ENCODE results near the gene STIM1.
A peak's percentile ranks its signal among the peaks of the same experiment; 100 is the strongest.
"Not testable (repeated sequence)": the region's sequence is repeated elsewhere in the genome, so short reads cannot be mapped to it uniquely, and the experiment has no call there.

Gene STIM1

DNA sequence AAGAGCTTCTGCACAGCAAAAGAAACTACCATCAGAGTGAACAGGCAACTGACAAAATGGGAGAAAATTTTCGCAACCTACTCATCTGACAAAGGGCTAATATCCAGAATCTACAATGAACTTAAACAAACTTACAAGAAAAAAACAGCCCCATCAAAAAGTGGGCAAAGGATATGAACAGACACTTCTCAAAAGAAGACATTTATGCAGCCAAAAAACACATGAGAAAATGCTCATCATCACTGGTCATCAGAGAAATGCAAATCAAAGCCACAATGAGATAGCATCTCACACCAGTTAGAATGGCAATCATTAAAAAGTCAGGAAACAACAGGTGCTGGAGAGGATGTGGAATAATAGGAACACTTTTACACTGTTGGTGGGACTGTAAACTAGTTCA is 149.3 kb downstream of the STIM1 start:
- not testable (repeated sequence) for H3K27me3 ChIP-seq (ENCODE audit: control insufficient read depth in 2 of 2, insufficient read depth in 2 of 2, low read length in 2 of 2); H3K4me3 ChIP-seq (ENCODE audit: low read length in 2 of 2); H3K9me3 ChIP-seq (ENCODE audit: control insufficient read depth in 2 of 2, low read length in 2 of 2); H3K36me3 ChIP-seq (ENCODE audit: control insufficient read depth in 2 of 2, insufficient read depth in 2 of 2, low read length in 2 of 2); H3K4me1 ChIP-seq (ENCODE audit: control insufficient read depth in 2 of 2, insufficient read depth in 2 of 2, low read length in 2 of 2); H3K27ac ChIP-seq (ENCODE audit: low read depth in 2 of 2, low read length in 2 of 2); H3K9ac ChIP-seq (ENCODE audit: low read depth in 1 of 2, low read length in 2 of 2)

DNA sequence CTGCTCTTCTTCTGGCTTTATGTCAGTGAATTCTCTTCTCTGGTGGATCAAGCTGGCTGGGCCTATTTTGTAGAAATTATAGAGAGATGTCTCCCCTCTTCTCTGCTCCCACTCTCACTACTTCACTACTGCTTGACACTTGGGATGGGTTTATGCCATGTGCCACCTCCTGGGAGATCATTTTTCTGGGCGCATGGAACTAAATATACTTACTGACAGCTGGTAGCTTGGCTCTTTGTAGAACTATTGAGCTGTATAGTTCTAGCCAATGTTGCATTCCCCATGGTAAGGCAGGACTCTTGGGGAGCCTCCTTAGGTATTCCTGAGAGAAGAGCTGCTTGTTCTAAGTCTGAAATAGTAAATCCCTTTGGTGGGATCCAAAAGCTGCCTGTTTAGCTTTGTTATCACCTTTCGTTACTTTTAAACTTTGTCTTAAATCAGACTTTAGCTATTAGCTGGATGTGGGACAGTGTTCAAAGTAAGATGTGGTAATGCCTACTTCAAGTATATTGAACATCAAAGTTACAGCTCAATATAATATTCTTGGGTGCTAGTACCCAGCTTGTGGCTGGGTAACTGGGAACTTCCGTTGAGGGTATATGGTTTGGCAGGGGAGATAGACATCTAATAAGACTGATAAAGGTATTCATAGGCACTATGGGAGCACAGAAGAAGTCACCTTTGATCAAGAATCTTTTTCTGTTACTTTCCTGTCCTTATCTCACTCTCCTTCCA is 151.6 kb downstream of the STIM1 start:
- no peaks in the 10 kb centered on the region for H3K4me1 ChIP-seq (ENCODE audit: control insufficient read depth in 2 of 2, insufficient read depth in 2 of 2, low read length in 2 of 2)
- no peaks in the 10 kb centered on the region for H3K9me3 ChIP-seq (ENCODE audit: control insufficient read depth in 2 of 2, low read length in 2 of 2)
- no peak overlapping the region for H3K9ac ChIP-seq (ENCODE audit: low read depth in 1 of 2, low read length in 2 of 2)
- H3K36me3 ChIP-seq (ENCODE audit: control insufficient read depth in 2 of 2, insufficient read depth in 2 of 2, low read length in 2 of 2), result no peaks in the 10 kb centered on the region
- H3K4me3 ChIP-seq (ENCODE audit: low read length in 2 of 2), result no peak overlapping the region
- no peaks in the 10 kb centered on the region for H3K27me3 ChIP-seq (ENCODE audit: control insufficient read depth in 2 of 2, insufficient read depth in 2 of 2, low read length in 2 of 2)
- H3K27ac ChIP-seq (ENCODE audit: low read depth in 2 of 2, low read length in 2 of 2), result no peak overlapping the region

DNA sequence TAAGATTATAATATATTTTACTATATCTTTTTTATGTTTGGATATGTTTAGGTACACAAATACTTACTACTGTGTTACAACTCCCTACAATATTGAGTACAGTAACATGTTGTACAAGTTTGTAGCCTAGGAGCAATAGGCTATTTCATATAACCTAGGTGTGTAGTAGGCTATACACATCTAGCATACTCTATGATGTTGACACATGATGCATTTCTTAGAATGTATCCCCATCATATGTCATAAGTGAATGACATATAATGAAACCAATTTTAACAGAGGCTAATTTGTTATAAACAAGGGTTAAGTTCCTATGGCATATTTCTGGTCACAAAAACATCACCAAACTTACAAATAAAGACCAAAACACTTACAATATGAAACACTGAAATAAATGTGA is 152.7 kb downstream of the STIM1 start:
- H3K9me3 ChIP-seq (ENCODE audit: control insufficient read depth in 2 of 2, low read length in 2 of 2), result no peaks in the 10 kb centered on the region
- H3K27me3 ChIP-seq (ENCODE audit: control insufficient read depth in 2 of 2, insufficient read depth in 2 of 2, low read length in 2 of 2), result no peaks in the 10 kb centered on the region
- no peaks in the 10 kb centered on the region for H3K36me3 ChIP-seq (ENCODE audit: control insufficient read depth in 2 of 2, insufficient read depth in 2 of 2, low read length in 2 of 2)
- H3K4me1 ChIP-seq (ENCODE audit: control insufficient read depth in 2 of 2, insufficient read depth in 2 of 2, low read length in 2 of 2), result no peaks in the 10 kb centered on the region
- H3K4me3 ChIP-seq (ENCODE audit: low read length in 2 of 2), result no peak overlapping the region
- no peak overlapping the region for H3K9ac ChIP-seq (ENCODE audit: low read depth in 1 of 2, low read length in 2 of 2)
- no peak overlapping the region for H3K27ac ChIP-seq (ENCODE audit: low read depth in 2 of 2, low read length in 2 of 2)

DNA sequence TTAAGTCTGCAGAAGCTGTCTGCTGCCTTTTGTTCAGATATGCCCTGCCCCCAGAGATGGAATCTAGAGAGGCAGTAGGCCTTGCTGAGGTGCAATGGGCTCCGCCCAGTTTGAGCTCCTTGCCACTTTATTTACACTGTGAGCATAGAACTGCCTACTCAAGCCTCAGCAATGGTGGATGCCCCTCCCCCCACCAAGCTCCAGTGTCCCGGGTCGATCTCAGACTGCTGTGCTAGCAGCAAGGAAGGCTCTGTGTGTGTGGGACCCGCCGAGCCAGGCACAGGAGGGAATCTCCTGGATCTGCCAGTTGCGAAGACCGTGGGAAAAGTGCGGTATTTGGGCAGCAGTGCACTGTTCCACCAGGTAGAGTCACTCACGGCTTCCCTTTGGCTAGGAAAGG is 161.1 kb downstream of the STIM1 start:
- not testable (repeated sequence) for H3K9ac ChIP-seq (ENCODE audit: low read depth in 1 of 2, low read length in 2 of 2); H3K36me3 ChIP-seq (ENCODE audit: control insufficient read depth in 2 of 2, insufficient read depth in 2 of 2, low read length in 2 of 2); H3K9me3 ChIP-seq (ENCODE audit: control insufficient read depth in 2 of 2, low read length in 2 of 2); H3K27ac ChIP-seq (ENCODE audit: low read depth in 2 of 2, low read length in 2 of 2); H3K4me1 ChIP-seq (ENCODE audit: control insufficient read depth in 2 of 2, insufficient read depth in 2 of 2, low read length in 2 of 2); H3K27me3 ChIP-seq (ENCODE audit: control insufficient read depth in 2 of 2, insufficient read depth in 2 of 2, low read length in 2 of 2); H3K4me3 ChIP-seq (ENCODE audit: low read length in 2 of 2)

DNA sequence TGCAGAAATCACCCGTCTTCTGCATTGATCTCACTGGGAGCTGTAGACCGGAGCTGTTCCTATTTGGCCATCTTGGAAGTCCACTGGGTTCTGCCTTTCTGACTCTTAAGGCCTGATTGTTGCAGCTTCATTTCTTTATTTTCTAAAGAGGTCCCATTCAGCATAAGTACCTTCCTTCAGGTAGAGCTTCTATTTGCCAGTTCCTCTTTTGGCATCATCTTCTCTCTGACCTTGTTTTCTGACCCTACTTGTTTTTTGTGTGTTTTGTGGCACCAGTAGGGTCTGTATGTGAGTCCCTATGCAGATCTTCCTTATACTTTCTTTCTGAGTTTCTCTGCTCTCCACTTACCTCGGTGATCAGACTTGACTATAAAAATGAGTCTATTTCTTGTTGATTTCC is 161.7 kb downstream of the STIM1 start:
- no peak overlapping the region for H3K4me3 ChIP-seq (ENCODE audit: low read length in 2 of 2)
- H3K27ac ChIP-seq (ENCODE audit: low read depth in 2 of 2, low read length in 2 of 2), result no peak overlapping the region
- H3K27me3 ChIP-seq (ENCODE audit: control insufficient read depth in 2 of 2, insufficient read depth in 2 of 2, low read length in 2 of 2), result no peaks in the 10 kb centered on the region
- no peak overlapping the region for H3K9ac ChIP-seq (ENCODE audit: low read depth in 1 of 2, low read length in 2 of 2)
- no peaks in the 10 kb centered on the region for H3K36me3 ChIP-seq (ENCODE audit: control insufficient read depth in 2 of 2, insufficient read depth in 2 of 2, low read length in 2 of 2)
- H3K9me3 ChIP-seq (ENCODE audit: control insufficient read depth in 2 of 2, low read length in 2 of 2), result no peaks in the 10 kb centered on the region
- H3K4me1 ChIP-seq (ENCODE audit: control insufficient read depth in 2 of 2, insufficient read depth in 2 of 2, low read length in 2 of 2), result no peaks in the 10 kb centered on the region

DNA sequence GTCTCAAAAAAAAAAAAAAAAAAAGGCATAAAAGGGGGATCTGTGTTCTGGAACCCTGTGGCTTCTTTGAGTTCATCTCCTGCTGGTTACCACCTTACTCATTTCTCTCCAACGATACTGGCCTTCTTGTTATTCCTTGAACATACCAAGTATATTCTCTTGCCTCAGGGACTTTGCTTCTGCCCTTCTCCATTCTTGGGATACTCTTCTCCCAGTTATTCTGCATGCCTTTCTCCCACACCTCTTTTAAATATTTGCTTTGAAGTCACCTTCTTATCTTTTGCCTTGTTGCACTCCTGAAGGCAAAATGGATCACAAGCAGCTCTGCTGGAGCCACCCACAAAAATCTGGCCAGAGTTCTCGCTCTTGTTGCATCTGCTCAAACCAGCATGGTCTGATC is 163.2 kb downstream of the STIM1 start:
- no peaks in the 10 kb centered on the region for H3K4me1 ChIP-seq (ENCODE audit: control insufficient read depth in 2 of 2, insufficient read depth in 2 of 2, low read length in 2 of 2)
- no peak overlapping the region for H3K27ac ChIP-seq (ENCODE audit: low read depth in 2 of 2, low read length in 2 of 2)
- H3K27me3 ChIP-seq (ENCODE audit: control insufficient read depth in 2 of 2, insufficient read depth in 2 of 2, low read length in 2 of 2), result no peaks in the 10 kb centered on the region
- no peak overlapping the region for H3K4me3 ChIP-seq (ENCODE audit: low read length in 2 of 2)
- H3K36me3 ChIP-seq (ENCODE audit: control insufficient read depth in 2 of 2, insufficient read depth in 2 of 2, low read length in 2 of 2), result no peaks in the 10 kb centered on the region
- H3K9ac ChIP-seq (ENCODE audit: low read depth in 1 of 2, low read length in 2 of 2), result no peak overlapping the region
- H3K9me3 ChIP-seq (ENCODE audit: control insufficient read depth in 2 of 2, low read length in 2 of 2), result no peaks in the 10 kb centered on the region

DNA sequence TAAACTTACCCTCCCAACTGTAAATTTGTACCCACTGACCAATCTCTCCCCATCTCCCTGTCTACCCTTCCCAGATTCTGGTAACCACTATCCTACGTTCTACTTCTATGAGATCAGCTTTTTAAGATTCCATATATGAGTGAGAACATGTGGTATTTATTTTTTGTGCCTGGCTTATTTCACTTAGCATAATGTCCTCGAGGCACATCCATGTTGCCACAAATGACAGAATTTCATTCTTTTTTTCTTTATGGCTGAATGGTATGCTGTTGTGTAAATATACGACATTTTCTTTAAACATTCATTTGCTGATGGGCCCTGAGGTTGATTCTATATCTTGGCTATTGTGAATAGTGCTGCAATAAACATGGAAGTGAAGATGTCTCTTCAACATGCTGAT is 164.4 kb downstream of the STIM1 start:
- no peaks in the 10 kb centered on the region for H3K9me3 ChIP-seq (ENCODE audit: control insufficient read depth in 2 of 2, low read length in 2 of 2)
- H3K36me3 ChIP-seq (ENCODE audit: control insufficient read depth in 2 of 2, insufficient read depth in 2 of 2, low read length in 2 of 2), result no peaks in the 10 kb centered on the region
- H3K27me3 ChIP-seq (ENCODE audit: control insufficient read depth in 2 of 2, insufficient read depth in 2 of 2, low read length in 2 of 2), result no peaks in the 10 kb centered on the region
- H3K27ac ChIP-seq (ENCODE audit: low read depth in 2 of 2, low read length in 2 of 2), result no peak overlapping the region
- H3K4me3 ChIP-seq (ENCODE audit: low read length in 2 of 2), result no peak overlapping the region
- no peak overlapping the region for H3K9ac ChIP-seq (ENCODE audit: low read depth in 1 of 2, low read length in 2 of 2)
- H3K4me1 ChIP-seq (ENCODE audit: control insufficient read depth in 2 of 2, insufficient read depth in 2 of 2, low read length in 2 of 2), result no peaks in the 10 kb centered on the region

DNA sequence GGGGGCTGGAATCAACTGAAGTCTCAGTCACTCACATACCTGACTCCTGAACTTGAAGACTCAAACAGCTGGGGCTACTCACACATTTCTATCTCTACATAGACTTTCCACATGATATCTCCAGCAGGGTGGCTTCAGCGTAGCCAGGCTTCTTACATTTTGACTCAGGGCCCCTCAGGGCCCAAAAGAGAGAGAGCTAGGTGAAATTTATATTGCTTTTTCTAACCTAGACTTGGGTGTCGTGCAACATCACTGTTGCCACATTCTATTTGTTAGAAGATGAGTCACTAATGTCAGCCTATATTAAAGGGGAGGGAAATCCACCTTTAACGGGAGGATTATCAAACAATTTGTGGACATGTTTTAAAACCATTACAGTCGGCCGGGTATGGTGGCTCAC is 167.2 kb downstream of the STIM1 start:
- Histone ChIP-seq H3K9ac (ENCODE audit: low read depth in 1 of 2, low read length in 2 of 2) (no peak overlapping the region), H3K27me3 (ENCODE audit: control insufficient read depth in 2 of 2, insufficient read depth in 2 of 2, low read length in 2 of 2) (no peaks in the 10 kb centered on the region), H3K4me3 (ENCODE audit: low read length in 2 of 2) (no peak overlapping the region), H3K27ac (ENCODE audit: low read depth in 2 of 2, low read length in 2 of 2) (no peak overlapping the region), H3K36me3 (ENCODE audit: control insufficient read depth in 2 of 2, insufficient read depth in 2 of 2, low read length in 2 of 2) (no peaks in the 10 kb centered on the region), H3K4me1 (ENCODE audit: control insufficient read depth in 2 of 2, insufficient read depth in 2 of 2, low read length in 2 of 2) (no peaks in the 10 kb centered on the region), H3K9me3 (ENCODE audit: control insufficient read depth in 2 of 2, low read length in 2 of 2) (no peaks in the 10 kb centered on the region)

DNA sequence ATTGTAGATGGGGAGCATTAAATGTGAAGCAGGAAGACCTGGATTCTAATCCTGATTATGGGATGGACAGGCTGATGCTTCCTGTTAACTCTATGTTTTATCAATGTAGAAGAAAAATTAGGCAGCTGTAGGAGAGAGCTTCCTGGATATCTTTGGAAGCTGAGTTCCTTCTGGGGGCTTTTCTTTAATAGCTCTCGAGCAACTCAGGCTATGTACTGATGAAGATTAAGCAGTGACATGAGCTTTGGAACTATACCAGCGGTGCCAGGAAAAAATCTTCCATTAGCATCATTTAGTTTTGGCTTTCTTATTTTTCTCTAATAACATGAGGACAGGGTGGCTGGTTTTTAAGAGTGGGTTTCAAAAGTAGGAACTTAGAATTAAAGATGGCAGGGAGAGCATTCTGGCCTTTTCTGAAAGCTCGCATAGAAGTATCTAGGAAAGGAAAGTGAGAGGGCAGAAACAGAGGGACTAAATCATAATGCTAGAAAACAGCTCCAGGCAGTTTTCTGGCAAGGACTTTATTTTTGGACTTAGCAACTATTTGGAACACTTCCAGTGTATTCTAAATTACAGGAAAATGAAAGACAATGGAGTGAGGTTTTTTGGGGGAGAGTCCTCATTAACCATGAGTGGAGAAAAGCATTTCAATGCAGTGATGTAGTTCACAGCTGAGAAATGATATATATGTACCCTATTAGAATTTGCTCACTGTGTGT is 169.9 kb downstream of the STIM1 start:
- Histone ChIP-seq H3K4me3 (ENCODE audit: low read length in 2 of 2) (no peak overlapping the region), H3K9me3 (ENCODE audit: control insufficient read depth in 2 of 2, low read length in 2 of 2) (no peaks in the 10 kb centered on the region), H3K27ac (ENCODE audit: low read depth in 2 of 2, low read length in 2 of 2) (peak overlapping the region in 1 of 2 donors; percentile 26), H3K36me3 (ENCODE audit: control insufficient read depth in 2 of 2, insufficient read depth in 2 of 2, low read length in 2 of 2) (no peaks in the 10 kb centered on the region), H3K27me3 (ENCODE audit: control insufficient read depth in 2 of 2, insufficient read depth in 2 of 2, low read length in 2 of 2) (no peaks in the 10 kb centered on the region), H3K9ac (ENCODE audit: low read depth in 1 of 2, low read length in 2 of 2) (no peak overlapping the region), H3K4me1 (ENCODE audit: control insufficient read depth in 2 of 2, insufficient read depth in 2 of 2, low read length in 2 of 2) (no peaks in the 10 kb centered on the region)

DNA sequence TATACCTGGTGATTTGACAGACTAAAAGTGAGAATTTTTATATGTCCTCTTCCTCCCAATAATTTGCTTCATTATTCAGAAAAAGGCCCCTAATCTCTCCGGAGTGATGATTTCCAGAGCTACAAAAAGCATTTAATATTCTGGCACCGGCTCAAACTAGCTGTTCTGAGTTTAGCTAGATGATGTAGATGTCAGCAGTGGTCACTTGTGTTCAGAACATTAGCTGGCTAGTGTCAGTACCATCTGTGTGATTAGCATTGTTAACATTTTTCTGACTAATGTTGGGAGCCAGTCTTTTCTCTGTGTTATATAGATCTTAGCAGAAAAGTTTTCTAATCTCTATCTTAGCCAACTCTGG is 170.5 kb downstream of the STIM1 start:
- H3K9me3 ChIP-seq (ENCODE audit: control insufficient read depth in 2 of 2, low read length in 2 of 2), result no peaks in the 10 kb centered on the region
- H3K27me3 ChIP-seq (ENCODE audit: control insufficient read depth in 2 of 2, insufficient read depth in 2 of 2, low read length in 2 of 2), result no peaks in the 10 kb centered on the region
- no peaks in the 10 kb centered on the region for H3K36me3 ChIP-seq (ENCODE audit: control insufficient read depth in 2 of 2, insufficient read depth in 2 of 2, low read length in 2 of 2)
- H3K4me1 ChIP-seq (ENCODE audit: control insufficient read depth in 2 of 2, insufficient read depth in 2 of 2, low read length in 2 of 2), result no peaks in the 10 kb centered on the region
- H3K4me3 ChIP-seq (ENCODE audit: low read length in 2 of 2), result no peak overlapping the region
- H3K27ac ChIP-seq (ENCODE audit: low read depth in 2 of 2, low read length in 2 of 2), result peak overlapping the region in 1 of 2 donors; percentile 26
- no peak overlapping the region for H3K9ac ChIP-seq (ENCODE audit: low read depth in 1 of 2, low read length in 2 of 2)

Data from mucosa of rectum (tissue), 2 donors.